ENCODE data around the gene FUBP1.

DNA sequence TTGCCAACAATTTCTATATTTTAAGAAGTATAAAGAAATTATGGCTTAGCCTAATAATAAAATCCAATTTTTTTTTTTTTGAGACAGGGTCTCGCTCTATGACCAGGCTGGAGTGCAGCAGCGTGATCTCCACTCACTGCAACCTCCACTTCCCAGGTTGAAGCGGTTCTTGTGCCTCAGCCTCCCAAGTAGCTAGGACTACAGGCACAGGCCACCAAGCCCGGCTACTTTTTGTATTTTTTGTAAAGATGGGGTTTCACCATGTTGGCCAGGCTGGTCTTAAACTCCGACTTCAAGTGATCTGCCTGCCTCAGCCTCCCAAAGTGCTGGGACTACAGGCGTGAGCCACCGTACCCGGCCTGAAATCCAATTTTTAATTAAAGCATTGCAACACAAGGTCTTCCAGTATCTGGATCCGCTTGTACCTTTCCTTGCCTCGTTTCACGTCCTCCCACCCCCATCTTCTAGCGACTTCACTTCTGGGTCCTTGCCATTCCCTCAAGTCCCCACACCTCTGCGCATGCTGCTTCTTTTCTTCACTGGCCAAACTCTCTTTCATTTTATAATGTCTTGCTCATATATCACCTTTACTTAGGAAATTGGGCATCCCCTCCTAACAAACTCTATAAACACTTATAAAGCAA, 2.3 kb downstream of the FUBP1 start:
- TF ChIP-seq, protein P1, sequence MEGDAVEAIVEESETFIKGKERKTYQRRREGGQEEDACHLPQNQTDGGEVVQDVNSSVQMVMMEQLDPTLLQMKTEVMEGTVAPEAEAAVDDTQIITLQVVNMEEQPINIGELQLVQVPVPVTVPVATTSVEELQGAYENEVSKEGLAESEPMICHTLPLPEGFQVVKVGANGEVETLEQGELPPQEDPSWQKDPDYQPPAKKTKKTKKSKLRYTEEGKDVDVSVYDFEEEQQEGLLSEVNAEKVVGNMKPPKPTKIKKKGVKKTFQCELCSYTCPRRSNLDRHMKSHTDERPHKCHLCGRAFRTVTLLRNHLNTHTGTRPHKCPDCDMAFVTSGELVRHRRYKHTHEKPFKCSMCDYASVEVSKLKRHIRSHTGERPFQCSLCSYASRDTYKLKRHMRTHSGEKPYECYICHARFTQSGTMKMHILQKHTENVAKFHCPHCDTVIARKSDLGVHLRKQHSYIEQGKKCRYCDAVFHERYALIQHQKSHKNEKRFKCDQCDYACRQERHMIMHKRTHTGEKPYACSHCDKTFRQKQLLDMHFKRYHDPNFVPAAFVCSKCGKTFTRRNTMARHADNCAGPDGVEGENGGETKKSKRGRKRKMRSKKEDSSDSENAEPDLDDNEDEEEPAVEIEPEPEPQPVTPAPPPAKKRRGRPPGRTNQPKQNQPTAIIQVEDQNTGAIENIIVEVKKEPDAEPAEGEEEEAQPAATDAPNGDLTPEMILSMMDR (IDR thresholded peaks at IDR 0.05 in 8 of 11, conservative IDR thresholded peaks at IDR 0.05 in 3 of 11), result no peak
- TF ChIP-seq POLR2A (IDR thresholded peaks at IDR 0.05) (no peak), POLR2AphosphoS5 (IDR thresholded peaks at IDR 0.05) (no peak)

Measured in spleen (tissue), 7 donors.